ENCODE measurements around the gene SERPINA10. TPM values are rescaled to one million over a fixed set of nuclear protein-coding genes. Genes with fewer than 3 reads are reported as not detected.
A peak's percentile ranks its signal among the peaks of the same experiment; 100 is the strongest.

The SERPINA10 gene
- total and polyA plus RNA-seq, 2 of the 13 experiments (the other 11 are each of a cell fraction or from before 2014, with no cell fraction given): 20.1 to 20.2 TPM

DNA sequence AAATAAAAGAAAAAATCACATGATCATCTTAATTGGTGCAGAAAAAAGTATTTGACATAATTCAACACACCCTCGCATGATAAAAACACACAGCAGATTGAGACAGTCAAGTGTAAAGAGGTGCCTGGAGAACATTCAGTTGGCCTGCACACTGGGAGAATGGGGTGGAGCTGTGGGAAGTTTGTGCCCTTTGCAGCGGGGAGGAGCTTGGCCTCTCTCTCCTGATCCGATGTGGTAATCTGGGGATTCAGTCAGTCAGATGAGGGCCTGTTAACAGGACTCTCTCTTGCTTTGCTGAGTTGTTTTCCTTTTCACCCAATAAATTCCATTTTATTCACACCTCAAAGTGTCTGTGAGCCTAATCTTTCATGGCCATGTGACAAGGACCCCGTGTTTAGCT is 24.2 kb upstream of the SERPINA10 start (continued):
- TF ChIP-seq ZFP91 (CRISPR knock-in tag; IDR thresholded peaks at IDR 0.05; ENCODE audit: borderline replicate concordance) (no peak), YEATS4 (CRISPR knock-in tag; IDR thresholded peaks at IDR 0.05; ENCODE audit: borderline replicate concordance) (peak; percentile 38; the same call in 1 of the 2 replicates), MLXIP (CRISPR knock-in tag; IDR thresholded peaks at IDR 0.05; ENCODE audit: borderline replicate concordance) (no peak), ZNF720 (CRISPR knock-in tag; IDR thresholded peaks at IDR 0.05) (no peak), ELF3 (CRISPR knock-in tag; IDR thresholded peaks at IDR 0.05) (0 out of 2 replicates have a peak, but pooled peaks have one; percentile 24), ZGPAT (CRISPR knock-in tag; IDR thresholded peaks at IDR 0.05) (0 out of 2 replicates have a peak, but pooled peaks have one; percentile 31), ZKSCAN1 (IDR thresholded peaks at IDR 0.05; ENCODE audit: low read length) (no peak), MZF1 (CRISPR knock-in tag; IDR thresholded peaks at IDR 0.05; ENCODE audit: borderline replicate concordance) (no peak), ZNF558 (CRISPR knock-in tag; IDR thresholded peaks at IDR 0.05; ENCODE audit: borderline replicate concordance) (no peak), ZNF563 (CRISPR knock-in tag; IDR thresholded peaks at IDR 0.05) (no peak), HES4 (CRISPR knock-in tag; IDR thresholded peaks at IDR 0.05; ENCODE audit: borderline replicate concordance) (no peak), NR2F6 (IDR thresholded peaks at IDR 0.05) (no peak), NR2F6 (CRISPR knock-in tag; IDR thresholded peaks at IDR 0.05) (peak; percentile 54; the same call in 1 of the 2 replicates), GLI4 (CRISPR knock-in tag; IDR thresholded peaks at IDR 0.05; ENCODE audit: borderline replicate concordance) (no peak), IRF9 (CRISPR knock-in tag; IDR thresholded peaks at IDR 0.05; ENCODE audit: borderline replicate concordance) (no peak)
- TF ChIP-seq, protein P1, sequence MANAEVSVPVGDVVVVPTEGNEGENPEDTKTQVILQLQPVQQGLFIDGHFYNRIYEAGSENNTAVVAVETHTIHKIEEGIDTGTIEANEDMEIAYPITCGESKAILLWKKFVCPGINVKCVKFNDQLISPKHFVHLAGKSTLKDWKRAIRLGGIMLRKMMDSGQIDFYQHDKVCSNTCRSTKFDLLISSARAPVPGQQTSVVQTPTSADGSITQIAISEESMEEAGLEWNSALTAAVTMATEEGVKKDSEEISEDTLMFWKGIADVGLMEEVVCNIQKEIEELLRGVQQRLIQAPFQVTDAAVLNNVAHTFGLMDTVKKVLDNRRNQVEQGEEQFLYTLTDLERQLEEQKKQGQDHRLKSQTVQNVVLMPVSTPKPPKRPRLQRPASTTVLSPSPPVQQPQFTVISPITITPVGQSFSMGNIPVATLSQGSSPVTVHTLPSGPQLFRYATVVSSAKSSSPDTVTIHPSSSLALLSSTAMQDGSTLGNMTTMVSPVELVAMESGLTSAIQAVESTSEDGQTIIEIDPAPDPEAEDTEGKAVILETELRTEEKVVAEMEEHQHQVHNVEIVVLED (CRISPR knock-in tag; IDR thresholded peaks at IDR 0.05; ENCODE audit: borderline replicate concordance): no peak
- TF ChIP-seq, protein P2, sequence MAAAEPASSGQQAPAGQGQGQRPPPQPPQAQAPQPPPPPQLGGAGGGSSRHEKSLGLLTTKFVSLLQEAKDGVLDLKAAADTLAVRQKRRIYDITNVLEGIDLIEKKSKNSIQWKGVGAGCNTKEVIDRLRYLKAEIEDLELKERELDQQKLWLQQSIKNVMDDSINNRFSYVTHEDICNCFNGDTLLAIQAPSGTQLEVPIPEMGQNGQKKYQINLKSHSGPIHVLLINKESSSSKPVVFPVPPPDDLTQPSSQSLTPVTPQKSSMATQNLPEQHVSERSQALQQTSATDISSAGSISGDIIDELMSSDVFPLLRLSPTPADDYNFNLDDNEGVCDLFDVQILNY (CRISPR knock-in tag; conservative IDR thresholded peaks at IDR 0.05): no peak

Measured in HepG2 (cell line).